Lung microvascular endothelial cell (primary cell): ENCODE data around the gene CNOT6. TPM values are rescaled to one million over a fixed set of nuclear protein-coding genes. Genes with fewer than 3 reads are reported as not detected.

Experiments
- DNase-seq, 2 donors: peaks; one replicate each; pipeline versions ENCODE4 v3.0.0 to v3.0.0-alpha.2; 2010; ENCODE audit warnings: low read depth in 2 of 2
- total RNA-seq: library from RNA; depleted of rRNA; stranded (reverse); fragments of >200 nt; gene quantifications from 2 replicates; pipeline ENCODE4 v1.2.1, GENCODE V29; 2014

CNOT6 gene
- total RNA-seq, 1 donor from 2014 or later: 15.1 TPM

GRCh38 chr5:180618829-180619562, 124.8 kb downstream of the CNOT6 start:
- DNase-seq: no peak

GRCh38 chr5:180619563-180619915, 125.4 kb downstream of the CNOT6 start:
- DNase-seq: no peak

- no peak for DNase-seq
Measured at GRCh38 chr5:180620014-180620413, 125.8 kb downstream of the CNOT6 start.

GRCh38 chr5:180621311-180621710, 127.1 kb downstream of the CNOT6 start:
- DNase-seq: no peak

GRCh38 chr5:180622910-180623309, 128.7 kb downstream of the CNOT6 start:
- DNase-seq: peak in 1 of 2 donors; percentile 36

GRCh38 chr5:180623411-180623834, 129.2 kb downstream of the CNOT6 start:
- DNase-seq: peak; percentile 16 to 87

GRCh38 chr5:180623844-180624243, 129.7 kb downstream of the CNOT6 start:
- no peak for DNase-seq

GRCh38 chr5:180624587-180624986, 130.4 kb downstream of the CNOT6 start:
- peak in 1 of 2 donors; percentile 45 for DNase-seq

- no peak for DNase-seq
Measured at GRCh38 chr5:180625125-180625790, 131.1 kb downstream of the CNOT6 start.

GRCh38 chr5:180625791-180626660, 131.8 kb downstream of the CNOT6 start:
- DNase-seq: no peak

- DNase-seq: no peak
Measured at GRCh38 chr5:180626661-180627385, 132.6 kb downstream of the CNOT6 start.

- DNase-seq: no peak
Measured at GRCh38 chr5:180627386-180628120, 133.4 kb downstream of the CNOT6 start.

Other genes starting within 250 kb of the CNOT6 start
- gene MAPK9, start 202.3 kb upstream of the CNOT6 start, total RNA-seq: 13.5 and 23.0 TPM in 2 replicates
- gene GFPT2, start 141.0 kb upstream of the CNOT6 start, total RNA-seq: 0.79 and 1.1 TPM in 2 replicates
- gene SCGB3A1, start 97.1 kb downstream of the CNOT6 start, total RNA-seq: 0.44 and 0.60 TPM in 2 replicates
- 156 and 289 TPM in 2 replicates for gene FLT4, start 155.2 kb downstream of the CNOT6 start, total RNA-seq
- gene OR2Y1, start 245.7 kb downstream of the CNOT6 start, total RNA-seq: not detected in 2 replicates